HepG2 (cell line): Measurements from ENCODE around the gene LIME1. TPM values are rescaled to one million over a fixed set of nuclear protein-coding genes. Genes with fewer than 3 reads are reported as not detected.

ENCODE experiments used
- AGO1 ChIP-seq: fragments of 200-400 bp; formaldehyde crosslinking; IDR thresholded peaks from 2 replicates; pipeline ENCODE4 v1.6.1; 2017; ENCODE audit warnings: mild to moderate bottlenecking, low read depth, low read length, moderate library complexity; ENCODE audit not compliant: poor library complexity, severe bottlenecking
- BHLHE40 ChIP-seq: IDR thresholded peaks from 2 replicates; pipeline ENCODE4 v1.6.1; 2011; ENCODE audit warnings: low read length, improper control_type of control experiment
- ELF4 ChIP-seq: sonication (generic); formaldehyde crosslinking; IDR thresholded peaks from 2 replicates; pipeline ENCODE4 v1.5.0; 2020; ENCODE audit warnings: missing genetic modification reagents, mild to moderate bottlenecking, moderate library complexity, borderline replicate concordance
- POLR2A ChIP-seq, 2 experiments: IDR thresholded peaks; 2 replicates each; pipeline ENCODE4 v1.6.1; 2011; ENCODE audit warnings: low read depth in 2 of 2, low read length in 2 of 2, mild to moderate bottlenecking in 1 of 2, moderate library complexity in 1 of 2; ENCODE audit not compliant: insufficient read depth in 1 of 2
- RBM22 ChIP-seq: fragments of 200-400 bp; formaldehyde crosslinking; optimal IDR thresholded peaks from 2 replicates; pipeline ENCODE3; 2017; ENCODE audit warnings: mild to moderate bottlenecking, low read length, moderate library complexity
- REPIN1 ChIP-seq: sonication (generic); formaldehyde crosslinking; IDR thresholded peaks from 2 replicates; pipeline ENCODE4 v1.8.0; 2022; ENCODE audit warnings: missing genetic modification reagents, low read depth, mild to moderate bottlenecking, borderline replicate concordance
- TOE1 ChIP-seq: sonication (generic); formaldehyde crosslinking; IDR thresholded peaks from 2 replicates; pipeline ENCODE4 v1.4.0; 2020; ENCODE audit warnings: mild to moderate bottlenecking, missing genetic modification reagents
- ZFP62 ChIP-seq: sonication (generic); formaldehyde crosslinking; IDR thresholded peaks from 2 replicates; pipeline ENCODE4 v1.4.0; 2020; ENCODE audit warnings: missing genetic modification reagents
- ZMYM3 ChIP-seq: sonication (generic); formaldehyde crosslinking; IDR thresholded peaks from 2 replicates; pipeline ENCODE4 v1.5.1; 2020; ENCODE audit warnings: mild to moderate bottlenecking, missing genetic modification reagents
- ZNF746 ChIP-seq: sonication (generic); formaldehyde crosslinking; IDR thresholded peaks from 2 replicates; pipeline ENCODE4 v1.8.0; 2022; ENCODE audit warnings: mild to moderate bottlenecking, missing genetic modification reagents
- polyA plus RNA-seq, 8 experiments: library from polyadenylated mRNA; depleted of rRNA in 3 of 8; stranded (reverse) in 7 of 8; unstranded in 1 of 8; fragments of >200 nt; fragmentation: Illumina TruSeq in 4 of 8; extraction: Trizol in 4 of 8; gene quantifications; 2 replicates each; pipeline versions ENCODE4 v1.2.1 to v1.2.3, GENCODE V29; 2011 to 2016; ENCODE audit warnings: low read depth in 4 of 8, missing spikeins in 1 of 8, mixed read lengths in 1 of 8; ENCODE audit not compliant: insufficient read depth in 1 of 8
- total RNA-seq, 5 experiments: library from RNA; depleted of rRNA; stranded (reverse); fragments of >200 nt; fragmentation: Illumina TruSeq; extraction: Trizol; gene quantifications; 2 replicates each; pipeline ENCODE4 v1.2.3, GENCODE V29; 2016; ENCODE audit warnings: low read depth in 1 of 5
- TF ChIP-seq, protein P1 (sequence below): sonication (generic); formaldehyde crosslinking; IDR thresholded peaks from 2 replicates; pipeline ENCODE4 v1.4.0; 2020; ENCODE audit warnings: missing genetic modification reagents
- TF ChIP-seq, protein P2 (sequence below): sonication (generic); formaldehyde crosslinking; IDR thresholded peaks from 2 replicates; pipeline ENCODE4 v1.4.0; 2020; ENCODE audit warnings: mild to moderate bottlenecking, missing genetic modification reagents
- TF ChIP-seq, protein P3 (sequence below): sonication (generic); formaldehyde crosslinking; IDR thresholded peaks from 2 replicates; pipeline ENCODE4 v1.8.1; 2022; ENCODE audit warnings: mild to moderate bottlenecking, missing genetic modification reagents
- TF ChIP-seq, protein P4 (sequence below): sonication (generic); formaldehyde crosslinking; IDR thresholded peaks from 2 replicates; pipeline ENCODE4 v1.4.0; 2020; ENCODE audit warnings: missing genetic modification reagents, borderline replicate concordance
- TF ChIP-seq, protein P5 (sequence below): sonication (generic); formaldehyde crosslinking; IDR thresholded peaks from 2 replicates; pipeline ENCODE4 v1.8.1; 2023; ENCODE audit warnings: mild to moderate bottlenecking, inconsistent platforms, moderate library complexity, missing genetic modification reagents, borderline replicate concordance
- TF ChIP-seq, protein P6 (sequence below): IDR thresholded peaks from 2 replicates; pipeline ENCODE4 v1.6.1; 2012; ENCODE audit warnings: inconsistent platforms

The LIME1 gene
- total and polyA plus RNA-seq, 2 of the 13 experiments (the other 11 are each of a cell fraction or from before 2014, with no cell fraction given) = 13.0 to 61.5 TPM

DNA sequence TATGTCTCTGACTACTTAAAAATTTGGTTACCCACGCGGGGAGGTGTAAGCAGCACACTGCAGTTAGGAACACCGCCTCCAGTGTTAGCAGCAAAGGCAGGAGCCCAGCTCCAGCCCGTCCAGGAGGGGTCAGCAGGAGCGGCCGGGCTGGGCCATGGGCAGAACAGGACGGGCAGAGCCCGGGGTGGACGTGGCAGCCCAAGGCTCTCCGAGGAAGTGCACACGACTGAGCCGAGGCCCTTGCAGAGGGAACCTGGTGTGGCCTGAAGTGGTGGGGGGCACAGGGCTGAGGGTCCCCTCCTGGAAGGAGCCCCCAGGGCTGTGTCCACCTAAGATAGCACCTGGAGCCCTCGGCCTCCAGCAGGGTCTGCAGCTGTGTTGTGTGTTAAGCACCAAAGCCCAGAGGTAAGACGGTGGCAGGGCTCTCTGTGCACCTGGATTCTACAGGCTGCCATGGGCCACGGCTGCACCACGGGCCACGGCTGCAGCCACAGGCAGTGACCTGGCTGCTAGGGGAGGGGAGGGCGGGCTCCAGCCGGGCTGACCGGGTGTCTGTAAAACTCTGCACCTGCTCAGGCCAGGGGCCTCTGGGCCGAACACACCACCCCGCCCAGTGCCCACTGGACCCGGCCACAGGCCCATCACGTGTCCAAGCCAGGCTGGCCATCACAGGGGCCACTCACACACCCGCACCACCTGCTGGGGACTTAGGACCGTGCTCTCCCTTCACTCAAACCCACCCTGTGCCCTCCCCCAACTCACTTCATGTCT, 9.7 kb downstream of the LIME1 start (continued):
- TF ChIP-seq, protein P1, sequence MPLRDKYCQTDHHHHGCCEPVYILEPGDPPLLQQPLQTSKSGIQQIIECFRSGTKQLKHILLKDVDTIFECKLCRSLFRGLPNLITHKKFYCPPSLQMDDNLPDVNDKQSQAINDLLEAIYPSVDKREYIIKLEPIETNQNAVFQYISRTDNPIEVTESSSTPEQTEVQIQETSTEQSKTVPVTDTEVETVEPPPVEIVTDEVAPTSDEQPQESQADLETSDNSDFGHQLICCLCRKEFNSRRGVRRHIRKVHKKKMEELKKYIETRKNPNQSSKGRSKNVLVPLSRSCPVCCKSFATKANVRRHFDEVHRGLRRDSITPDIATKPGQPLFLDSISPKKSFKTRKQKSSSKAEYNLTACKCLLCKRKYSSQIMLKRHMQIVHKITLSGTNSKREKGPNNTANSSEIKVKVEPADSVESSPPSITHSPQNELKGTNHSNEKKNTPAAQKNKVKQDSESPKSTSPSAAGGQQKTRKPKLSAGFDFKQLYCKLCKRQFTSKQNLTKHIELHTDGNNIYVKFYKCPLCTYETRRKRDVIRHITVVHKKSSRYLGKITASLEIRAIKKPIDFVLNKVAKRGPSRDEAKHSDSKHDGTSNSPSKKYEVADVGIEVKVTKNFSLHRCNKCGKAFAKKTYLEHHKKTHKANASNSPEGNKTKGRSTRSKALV (CRISPR knock-in tag) = no peak
- TF ChIP-seq ZFP62 (CRISPR knock-in tag) = no peak
- TF ChIP-seq, protein P2, sequence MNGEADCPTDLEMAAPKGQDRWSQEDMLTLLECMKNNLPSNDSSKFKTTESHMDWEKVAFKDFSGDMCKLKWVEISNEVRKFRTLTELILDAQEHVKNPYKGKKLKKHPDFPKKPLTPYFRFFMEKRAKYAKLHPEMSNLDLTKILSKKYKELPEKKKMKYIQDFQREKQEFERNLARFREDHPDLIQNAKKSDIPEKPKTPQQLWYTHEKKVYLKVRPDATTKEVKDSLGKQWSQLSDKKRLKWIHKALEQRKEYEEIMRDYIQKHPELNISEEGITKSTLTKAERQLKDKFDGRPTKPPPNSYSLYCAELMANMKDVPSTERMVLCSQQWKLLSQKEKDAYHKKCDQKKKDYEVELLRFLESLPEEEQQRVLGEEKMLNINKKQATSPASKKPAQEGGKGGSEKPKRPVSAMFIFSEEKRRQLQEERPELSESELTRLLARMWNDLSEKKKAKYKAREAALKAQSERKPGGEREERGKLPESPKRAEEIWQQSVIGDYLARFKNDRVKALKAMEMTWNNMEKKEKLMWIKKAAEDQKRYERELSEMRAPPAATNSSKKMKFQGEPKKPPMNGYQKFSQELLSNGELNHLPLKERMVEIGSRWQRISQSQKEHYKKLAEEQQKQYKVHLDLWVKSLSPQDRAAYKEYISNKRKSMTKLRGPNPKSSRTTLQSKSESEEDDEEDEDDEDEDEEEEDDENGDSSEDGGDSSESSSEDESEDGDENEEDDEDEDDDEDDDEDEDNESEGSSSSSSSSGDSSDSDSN = peak; percentile 40; the same call in 1 of the 2 replicates
- TF ChIP-seq ZNF746 = no peak
- no peak for TF ChIP-seq TOE1
- peak in 1 of 2 experiments; percentile 45; a peak in 2 of 4 replicates for TF ChIP-seq POLR2A (IDR thresholded peaks at IDR 0.05; ENCODE audit: insufficient read depth in 1 of 2, low read depth in 2 of 2, low read length in 2 of 2)
- TF ChIP-seq, protein P3, sequence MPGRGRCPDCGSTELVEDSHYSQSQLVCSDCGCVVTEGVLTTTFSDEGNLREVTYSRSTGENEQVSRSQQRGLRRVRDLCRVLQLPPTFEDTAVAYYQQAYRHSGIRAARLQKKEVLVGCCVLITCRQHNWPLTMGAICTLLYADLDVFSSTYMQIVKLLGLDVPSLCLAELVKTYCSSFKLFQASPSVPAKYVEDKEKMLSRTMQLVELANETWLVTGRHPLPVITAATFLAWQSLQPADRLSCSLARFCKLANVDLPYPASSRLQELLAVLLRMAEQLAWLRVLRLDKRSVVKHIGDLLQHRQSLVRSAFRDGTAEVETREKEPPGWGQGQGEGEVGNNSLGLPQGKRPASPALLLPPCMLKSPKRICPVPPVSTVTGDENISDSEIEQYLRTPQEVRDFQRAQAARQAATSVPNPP (CRISPR knock-in tag) = no peak
- 0 out of 2 replicates have a peak, but pooled peaks have one; percentile 6 for TF ChIP-seq ZMYM3 (CRISPR knock-in tag)
- peak; percentile 27; the same call in 1 of the 2 replicates for TF ChIP-seq REPIN1
- TF ChIP-seq, protein P4, sequence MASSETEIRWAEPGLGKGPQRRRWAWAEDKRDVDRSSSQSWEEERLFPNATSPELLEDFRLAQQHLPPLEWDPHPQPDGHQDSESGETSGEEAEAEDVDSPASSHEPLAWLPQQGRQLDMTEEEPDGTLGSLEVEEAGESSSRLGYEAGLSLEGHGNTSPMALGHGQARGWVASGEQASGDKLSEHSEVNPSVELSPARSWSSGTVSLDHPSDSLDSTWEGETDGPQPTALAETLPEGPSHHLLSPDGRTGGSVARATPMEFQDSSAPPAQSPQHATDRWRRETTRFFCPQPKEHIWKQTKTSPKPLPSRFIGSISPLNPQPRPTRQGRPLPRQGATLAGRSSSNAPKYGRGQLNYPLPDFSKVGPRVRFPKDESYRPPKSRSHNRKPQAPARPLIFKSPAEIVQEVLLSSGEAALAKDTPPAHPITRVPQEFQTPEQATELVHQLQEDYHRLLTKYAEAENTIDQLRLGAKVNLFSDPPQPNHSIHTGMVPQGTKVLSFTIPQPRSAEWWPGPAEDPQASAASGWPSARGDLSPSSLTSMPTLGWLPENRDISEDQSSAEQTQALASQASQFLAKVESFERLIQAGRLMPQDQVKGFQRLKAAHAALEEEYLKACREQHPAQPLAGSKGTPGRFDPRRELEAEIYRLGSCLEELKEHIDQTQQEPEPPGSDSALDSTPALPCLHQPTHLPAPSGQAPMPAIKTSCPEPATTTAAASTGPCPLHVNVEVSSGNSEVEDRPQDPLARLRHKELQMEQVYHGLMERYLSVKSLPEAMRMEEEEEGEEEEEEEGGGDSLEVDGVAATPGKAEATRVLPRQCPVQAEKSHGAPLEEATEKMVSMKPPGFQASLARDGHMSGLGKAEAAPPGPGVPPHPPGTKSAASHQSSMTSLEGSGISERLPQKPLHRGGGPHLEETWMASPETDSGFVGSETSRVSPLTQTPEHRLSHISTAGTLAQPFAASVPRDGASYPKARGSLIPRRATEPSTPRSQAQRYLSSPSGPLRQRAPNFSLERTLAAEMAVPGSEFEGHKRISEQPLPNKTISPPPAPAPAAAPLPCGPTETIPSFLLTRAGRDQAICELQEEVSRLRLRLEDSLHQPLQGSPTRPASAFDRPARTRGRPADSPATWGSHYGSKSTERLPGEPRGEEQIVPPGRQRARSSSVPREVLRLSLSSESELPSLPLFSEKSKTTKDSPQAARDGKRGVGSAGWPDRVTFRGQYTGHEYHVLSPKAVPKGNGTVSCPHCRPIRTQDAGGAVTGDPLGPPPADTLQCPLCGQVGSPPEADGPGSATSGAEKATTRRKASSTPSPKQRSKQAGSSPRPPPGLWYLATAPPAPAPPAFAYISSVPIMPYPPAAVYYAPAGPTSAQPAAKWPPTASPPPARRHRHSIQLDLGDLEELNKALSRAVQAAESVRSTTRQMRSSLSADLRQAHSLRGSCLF (CRISPR knock-in tag) = no peak
- TF ChIP-seq AGO1 = peak; percentile 94
- TF ChIP-seq ELF4 (CRISPR knock-in tag) = no peak
- TF ChIP-seq RBM22 = peak; percentile 64
- TF ChIP-seq, protein P5, sequence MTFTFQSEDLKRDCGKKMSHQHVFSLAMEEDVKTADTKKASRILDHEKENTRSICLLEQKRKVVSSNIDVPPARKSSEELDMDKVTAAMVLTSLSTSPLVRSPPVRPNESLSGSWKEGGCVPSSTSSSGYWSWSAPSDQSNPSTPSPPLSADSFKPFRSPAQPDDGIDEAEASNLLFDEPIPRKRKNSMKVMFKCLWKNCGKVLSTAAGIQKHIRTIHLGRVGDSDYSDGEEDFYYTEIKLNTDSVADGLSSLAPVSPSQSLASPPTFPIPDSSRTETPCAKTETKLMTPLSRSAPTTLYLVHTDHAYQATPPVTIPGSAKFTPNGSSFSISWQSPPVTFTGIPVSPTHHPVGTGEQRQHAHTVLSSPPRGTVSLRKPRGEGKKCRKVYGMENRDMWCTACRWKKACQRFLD = 0 out of 2 replicates have a peak, but pooled peaks have one; percentile 1
- peak; percentile 5; the same call in 1 of the 2 replicates for TF ChIP-seq BHLHE40
- TF ChIP-seq, protein P6, sequence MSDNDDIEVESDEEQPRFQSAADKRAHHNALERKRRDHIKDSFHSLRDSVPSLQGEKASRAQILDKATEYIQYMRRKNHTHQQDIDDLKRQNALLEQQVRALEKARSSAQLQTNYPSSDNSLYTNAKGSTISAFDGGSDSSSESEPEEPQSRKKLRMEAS = 0 out of 2 replicates have a peak, but pooled peaks have one; percentile 21
